GM23248 (cell line): ENCODE data around the gene GYG2. TPM values are rescaled to one million over a fixed set of nuclear protein-coding genes. Genes with fewer than 3 reads are reported as not detected.

Source experiments
- DNase-seq: peaks from one replicate; pipeline ENCODE4 v3.0.0-alpha.2; 2015
- H2AFZ ChIP-seq: fragments of 200-600 bp; sonication (generic); 2 replicates; pipeline ENCODE4 v1.6.1; 2016; ENCODE audit warnings: antibody characterized with exemption
- H3F3A ChIP-seq: fragments of 200-600 bp; sonication (generic); 2 replicates; pipeline ENCODE4 v1.6.1; 2016; ENCODE audit warnings: mild to moderate bottlenecking, antibody characterized with exemption, mixed run types; ENCODE audit not compliant: insufficient read depth
- H3K27ac ChIP-seq: fragments of 200-600 bp; sonication (generic); 2 replicates; pipeline ENCODE4 v1.5.1; 2016; ENCODE audit warnings: mild to moderate bottlenecking
- H3K27me3 ChIP-seq: fragments of 200-600 bp; sonication (generic); replicated peaks from 2 replicates; pipeline ENCODE4 v1.6.1; 2016; ENCODE audit warnings: mild to moderate bottlenecking; ENCODE audit not compliant: insufficient read depth
- H3K36me3 ChIP-seq: fragments of 200-600 bp; sonication (generic); 2 replicates; pipeline ENCODE4 v1.6.1; 2016; ENCODE audit warnings: low read depth, mild to moderate bottlenecking
- H3K4me1 ChIP-seq: fragments of 200-600 bp; sonication (generic); 2 replicates; pipeline ENCODE4 v1.6.1; 2016; ENCODE audit warnings: mild to moderate bottlenecking; ENCODE audit not compliant: insufficient read depth
- H3K4me2 ChIP-seq: fragments of 200-600 bp; sonication (generic); one replicate; pipeline ENCODE4 v1.6.1; 2016; ENCODE audit warnings: mild to moderate bottlenecking; ENCODE audit not compliant: unreplicated experiment
- H3K4me3 ChIP-seq: fragments of 200-600 bp; sonication (generic); 2 replicates; pipeline ENCODE4 v1.5.1; 2016; ENCODE audit warnings: mild to moderate bottlenecking
- H3K79me2 ChIP-seq: fragments of 200-600 bp; sonication (generic); 2 replicates; pipeline ENCODE4 v1.6.1; 2016; ENCODE audit warnings: mild to moderate bottlenecking; ENCODE audit not compliant: insufficient read depth
- H3K9ac ChIP-seq: fragments of 200-600 bp; sonication (generic); 2 replicates; pipeline ENCODE4 v1.6.1; 2016; ENCODE audit warnings: mild to moderate bottlenecking
- H3K9me2 ChIP-seq: fragments of 200-600 bp; sonication (generic); 2 replicates; pipeline ENCODE4 v1.6.1; 2016; ENCODE audit warnings: mixed run types, mild to moderate bottlenecking, moderate library complexity; ENCODE audit not compliant: insufficient read depth
- H3K9me3 ChIP-seq: fragments of 200-600 bp; sonication (generic); one replicate; pipeline ENCODE4 v1.6.1; 2017; ENCODE audit warnings: low read depth
- H4K20me1 ChIP-seq: fragments of 200-600 bp; sonication (generic); 2 replicates; pipeline ENCODE4 v1.6.0; 2016; ENCODE audit not compliant: insufficient read depth
- EZH2 ChIP-seq: fragments of 200-600 bp; sonication (generic); IDR thresholded peaks from 2 replicates; pipeline ENCODE4 v1.6.1; 2018; ENCODE audit warnings: antibody characterized with exemption, mild to moderate bottlenecking; ENCODE audit not compliant: insufficient read depth, poor library complexity, severe bottlenecking
- EZH2phosphoT487 ChIP-seq: fragments of 200-600 bp; sonication (generic); IDR thresholded peaks from 2 replicates; pipeline ENCODE4 v1.6.1; 2018; ENCODE audit warnings: antibody characterized with exemption, moderate library complexity, mild to moderate bottlenecking, low read depth; ENCODE audit not compliant: insufficient read depth
- WGBS, 2 experiments: methylation state at CpG; one replicate each; pipeline ENCODE4 v1.1.6; 2015 to 2017; ENCODE audit warnings: low lambda C conversion rate in 2 of 2, low coverage in 1 of 2; ENCODE audit errors: missing lambda C conversion rate in 2 of 2; 5-methylcytosine and 5-hydroxymethylcytosine counted together
- in situ Hi-C: fragments of 300-500 bp; cut with MboI; formaldehyde crosslinking; loops from 2 replicates; pipeline ENCODE4 v1.15.0; 2020
- polyA plus RNA-seq: library from polyadenylated mRNA; unstranded; fragments of >200 nt; fragmentation: Nextera tagmentation; extraction: Ambion mirVana; gene quantifications from 2 replicates; pipeline ENCODE4 v1.2.1, GENCODE V29; 2016
- total RNA-seq: library from RNA; depleted of rRNA; stranded (reverse); fragments of >200 nt; shearing (Covaris generic); gene quantifications from 2 replicates; pipeline ENCODE4 v1.2.3, GENCODE V29; 2014

The GYG2 gene
- total and polyA plus RNA-seq, 2 experiments from 2014 or later, result 0.43 to 0.86 TPM

DNA sequence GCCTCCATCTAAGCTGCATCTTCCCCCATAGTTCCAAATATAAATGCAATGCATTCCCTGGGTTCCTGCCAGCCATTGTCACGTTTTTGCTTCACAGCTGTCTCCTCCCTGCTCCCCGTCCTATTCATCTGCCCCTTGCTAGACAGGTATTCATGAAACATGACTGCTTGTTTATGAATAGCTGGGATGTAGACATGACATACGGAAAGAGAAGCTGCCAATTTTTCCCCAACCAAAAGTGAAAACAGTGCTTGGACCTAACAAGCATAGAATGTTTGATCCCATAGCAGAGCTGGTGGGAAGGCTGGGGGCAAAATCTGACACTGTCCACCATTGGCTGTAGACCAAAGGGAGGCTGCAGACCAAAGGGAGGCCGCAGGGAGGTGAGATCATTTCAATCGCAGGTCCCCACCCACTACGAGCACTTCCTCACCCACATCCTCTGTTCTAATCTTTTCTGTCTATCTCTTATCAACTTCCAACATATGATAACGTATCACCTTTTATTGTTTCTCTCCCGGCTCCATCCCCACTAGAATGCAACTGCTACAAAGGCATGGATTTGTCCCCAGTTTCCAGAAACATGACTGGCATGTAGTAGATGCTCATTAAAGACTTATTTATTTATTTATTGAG, 8.5 kb upstream of the GYG2 start:
- no peak overlapping the region for H3K9ac ChIP-seq
- H3F3A ChIP-seq, result no peaks in the 10 kb centered on the region
- H4K20me1 ChIP-seq, result no peaks in the 10 kb centered on the region
- no peaks in the 10 kb centered on the region for H3K27me3 ChIP-seq
- in situ Hi-C loops, result loop anchor here (10.0 kb wide), 1 partner anchor 175 kb away; no protein-coding TSS in a partner anchor
- no peaks in the 10 kb centered on the region for H3K9me3 ChIP-seq
- WGBS, 2 experiments, result 50 to 53% methylated on average over 7 to 8 of the region's 8 CpGs
- DNase-seq, result no peak
- TF ChIP-seq EZH2phosphoT487 (no peak), EZH2 (no peak)
- H2AFZ ChIP-seq, result no peak overlapping the region
- H3K9me2 ChIP-seq, result no peaks in the 10 kb centered on the region
- no peaks in the 10 kb centered on the region for H3K79me2 ChIP-seq
- no peak overlapping the region for H3K4me3 ChIP-seq
- no peaks in the 10 kb centered on the region for H3K36me3 ChIP-seq
- no peak overlapping the region for H3K27ac ChIP-seq
- no peak overlapping the region for H3K4me2 ChIP-seq
- H3K4me1 ChIP-seq, result no peaks in the 10 kb centered on the region

DNA sequence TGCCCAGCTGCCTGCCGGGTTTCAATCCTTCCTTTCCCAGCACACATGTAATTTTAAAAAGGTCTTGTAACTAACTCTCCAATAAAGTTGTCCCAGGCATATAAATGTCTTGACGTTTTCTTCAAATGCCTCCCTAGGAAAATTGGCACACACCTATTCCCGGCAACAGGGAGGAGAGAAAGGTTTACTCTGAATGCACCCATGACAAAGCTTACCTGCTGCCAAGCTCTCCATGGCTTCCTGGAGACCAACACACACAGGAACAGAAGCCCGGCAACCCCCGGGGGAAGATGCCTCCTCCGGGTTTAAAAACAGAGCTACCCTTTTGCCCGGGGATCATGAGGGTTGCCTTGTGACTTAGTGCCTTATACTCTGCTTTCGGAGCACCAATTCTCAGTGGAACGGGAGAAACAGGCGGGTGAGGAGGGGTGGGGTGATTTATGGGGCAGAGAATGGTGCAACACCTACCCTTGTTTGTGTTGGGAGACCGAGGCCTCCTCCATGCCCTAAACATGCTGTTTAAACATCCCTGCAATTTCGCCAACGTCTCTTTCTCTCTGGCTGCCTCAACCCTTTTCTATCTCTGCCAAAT, 4.8 kb upstream of the GYG2 start:
- no peak overlapping the region for H3K9ac ChIP-seq
- TF ChIP-seq EZH2phosphoT487 (no peak), EZH2 (no peak)
- no peak for DNase-seq
- no peaks in the 10 kb centered on the region for H3F3A ChIP-seq
- H3K4me2 ChIP-seq, result no peak overlapping the region
- H3K27ac ChIP-seq, result no peak overlapping the region
- in situ Hi-C loops, result loop anchor here (10.0 kb wide), 1 partner anchor 179 kb away; no protein-coding TSS in a partner anchor
- H3K4me1 ChIP-seq, result no peaks in the 10 kb centered on the region
- H3K36me3 ChIP-seq, result no peaks in the 10 kb centered on the region
- 59 to 68% methylated on average over 7 to 10 of the region's 13 CpGs for WGBS, 2 experiments
- H2AFZ ChIP-seq, result no peak overlapping the region
- H3K4me3 ChIP-seq, result no peak overlapping the region
- H3K79me2 ChIP-seq, result no peaks in the 10 kb centered on the region
- H4K20me1 ChIP-seq, result no peaks in the 10 kb centered on the region
- H3K27me3 ChIP-seq, result no peaks in the 10 kb centered on the region
- H3K9me3 ChIP-seq, result no peaks in the 10 kb centered on the region
- H3K9me2 ChIP-seq, result no peaks in the 10 kb centered on the region

DNA sequence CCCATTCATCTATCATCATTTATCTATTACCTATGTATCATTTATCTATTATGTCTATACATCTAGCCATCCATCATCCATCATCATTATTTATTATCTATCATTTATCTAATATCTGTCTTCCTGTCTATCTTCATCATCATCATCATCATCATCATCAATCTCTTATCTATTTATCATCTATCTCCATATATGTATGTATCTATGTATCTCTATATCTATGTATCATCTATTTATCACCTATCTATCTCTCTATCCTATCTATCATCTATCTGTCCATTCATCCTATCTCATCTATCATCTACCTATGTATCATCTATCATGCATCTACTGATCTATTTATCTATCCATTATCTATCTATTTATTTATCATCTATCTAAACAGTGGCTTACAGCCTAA, 3.8 kb upstream of the GYG2 start:
- TF ChIP-seq EZH2phosphoT487 (no peak), EZH2 (no peak)
- H3K79me2 ChIP-seq, result no peaks in the 10 kb centered on the region
- no peaks in the 10 kb centered on the region for H3K9me2 ChIP-seq
- DNase-seq, result no peak
- no peak overlapping the region for H3K27ac ChIP-seq
- no peaks in the 10 kb centered on the region for H3K4me1 ChIP-seq
- in situ Hi-C loops, result loop anchor here (10.0 kb wide), 1 partner anchor 180 kb away; no protein-coding TSS in a partner anchor
- no peaks in the 10 kb centered on the region for H4K20me1 ChIP-seq
- no peaks in the 10 kb centered on the region for H3K36me3 ChIP-seq
- no peaks in the 10 kb centered on the region for H3K9me3 ChIP-seq
- H3F3A ChIP-seq, result no peaks in the 10 kb centered on the region
- H3K4me2 ChIP-seq, result no peak overlapping the region
- no peak overlapping the region for H3K9ac ChIP-seq
- H3K27me3 ChIP-seq, result no peaks in the 10 kb centered on the region
- H2AFZ ChIP-seq, result no peak overlapping the region
- H3K4me3 ChIP-seq, result no peak overlapping the region

DNA sequence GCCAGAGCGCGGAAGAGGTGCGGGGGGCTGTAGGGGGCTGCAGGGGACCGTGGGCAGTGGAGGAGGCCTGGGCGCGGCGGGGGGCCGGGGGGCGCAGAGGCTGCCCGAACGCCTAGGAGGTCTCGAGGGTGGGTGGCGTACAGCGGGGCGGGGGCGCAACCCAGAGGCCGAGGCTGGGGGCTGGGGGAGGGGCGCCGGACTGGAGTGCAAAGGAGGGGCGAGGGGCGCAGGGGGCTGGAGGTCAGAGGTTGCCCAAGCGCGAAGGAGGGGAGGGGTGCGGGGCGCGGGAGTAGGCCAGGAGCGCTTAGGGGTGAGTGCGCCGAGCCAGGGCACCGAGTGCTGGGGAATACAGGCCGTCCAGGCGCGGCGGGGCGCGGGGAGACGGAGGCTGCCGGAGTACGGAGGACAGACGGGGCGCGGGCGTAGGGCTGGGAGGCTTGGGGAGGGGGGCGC, 255 bp downstream of the GYG2 start:
- Histone ChIP-seq H2AFZ (no peak overlapping the region), H3K27ac (no peak overlapping the region), H3K79me2 (no peaks in the 10 kb centered on the region), H3K9me2 (no peaks in the 10 kb centered on the region), H3K4me3 (peak overlapping the region; percentile 42; the same call in 1 of the 2 replicates), H3K9ac (no peak overlapping the region), H3K36me3 (no peaks in the 10 kb centered on the region), H4K20me1 (no peaks in the 10 kb centered on the region), H3K4me2 (no peak overlapping the region), H3K9me3 (no peaks in the 10 kb centered on the region), H3K27me3 (no peaks in the 10 kb centered on the region), H3K4me1 (no peaks in the 10 kb centered on the region), H3F3A (no peaks in the 10 kb centered on the region)
- in situ Hi-C loops, result loop anchor here (10.0 kb wide), 1 partner anchor 184 kb away; no protein-coding TSS in a partner anchor
- 3% methylated on average over 15 of the region's 44 CpGs; no CpG with 5 or more reads in 1 of the 2 experiments for WGBS, 2 experiments
- TF ChIP-seq EZH2phosphoT487 (no peak), EZH2 (no peak)
- no peak for DNase-seq
